RWPE1 (cell line): ENCODE data around the gene SSH2.

Source experiments
- CTCF ChIA-PET: fragments of 350-600 bp; sonication (Branson Sonifier 250); formaldehyde crosslinking; extraction: SDS; loops from one replicate; lab custom pipeline; 2021; lab: Yijun Ruan, JAX
- POLR2A ChIA-PET: fragments of 400-600 bp; formaldehyde crosslinking; extraction: SDS; loops from one replicate; lab custom pipeline; 2020; ENCODE audit warnings: antibody characterized with exemption; ENCODE audit not compliant: low non-redundant PET; lab: Yijun Ruan, JAX
- DNase-seq: peaks from one replicate; pipeline ENCODE4 v3.0.0; 2012; ENCODE audit warnings: low spot score
- H3K27ac ChIP-seq: fragments of 450-650 bp; 2 replicates; pipeline ENCODE4 v1.5.1; 2017
- CTCF ChIP-seq: fragments of 450-650 bp; conservative IDR thresholded peaks from 2 replicates; pipeline ENCODE4 v1.5.1; 2017; ENCODE audit warnings: low read depth, mild to moderate bottlenecking

Gene SSH2

GRCh38 chr17:29931231-29931932, 1.4 kb upstream of the SSH2 start:
- DNase-seq, result peak; percentile 54
- no peak overlapping the region for H3K27ac ChIP-seq
- POLR2A ChIA-PET, result interaction anchor here (1.3 kb wide), 1 partner anchor 123 kb away, joined by 7 read pairs; no protein-coding TSS in a partner anchor
- TF ChIP-seq CTCF, result peak; percentile 93
- CTCF ChIA-PET, result interaction anchor here (0.6 to 2.9 kb wide), 30 partner anchors 9 to 1589 kb away, joined by 3 to 73 read pairs (median 4); partner anchors contain the start of gene EFCAB5

GRCh38 chr17:29930409-29931010, 482 bp upstream of the SSH2 start:
- peak overlapping the region; percentile 96 for H3K27ac ChIP-seq

GRCh38 chr17:29929006-29929532, 959 bp downstream of the SSH2 start:
- H3K27ac ChIP-seq, result peak overlapping the region; percentile 96
- DNase-seq, result peak; percentile 30
- ChIA-PET POLR2A (no interaction called here), CTCF (interaction anchor here (0.6 to 2.9 kb wide), 2 partner anchors 42 to 120 kb away, joined by 3 to 73 read pairs; no protein-coding TSS in a partner anchor)
- no peak for TF ChIP-seq CTCF

More at GRCh38 chr17:29930409-29931010, 482 bp upstream of the SSH2 start:
- ChIA-PET CTCF (interaction anchor here (0.6 to 2.9 kb wide), 17 partner anchors 9 to 430 kb away, joined by 3 to 73 read pairs (median 6); partner anchors contain the start of gene EFCAB5), POLR2A (interaction anchor here (0.6 to 1.3 kb wide), 3 partner anchors 123 to 301 kb away, joined by 3 to 7 read pairs (median 3); no protein-coding TSS in a partner anchor)
- no peak for TF ChIP-seq CTCF
- no peak for DNase-seq

GRCh38 chr17:29927546-29927945, 2.5 kb downstream of the SSH2 start:
- no peak overlapping the region for H3K27ac ChIP-seq
- no peak for TF ChIP-seq CTCF
- POLR2A ChIA-PET, result no interaction called here
- no peak for DNase-seq
- CTCF ChIA-PET, result interaction anchor here (0.6 kb wide), 1 partner anchor 330 kb away, joined by 3 read pairs; no protein-coding TSS in a partner anchor

GRCh38 chr17:29924786-29925185, 5.2 kb downstream of the SSH2 start:
- no peak for TF ChIP-seq CTCF
- CTCF ChIA-PET, result no interaction called here
- POLR2A ChIA-PET, result no interaction called here
- no peak overlapping the region for H3K27ac ChIP-seq
- no peak for DNase-seq
